ENCODE measurements around the gene UBE2F.
"Not testable (repeated sequence)": the region's sequence is repeated elsewhere in the genome, so short reads cannot be mapped to it uniquely, and the experiment has no call there.

UBE2F gene

DNA sequence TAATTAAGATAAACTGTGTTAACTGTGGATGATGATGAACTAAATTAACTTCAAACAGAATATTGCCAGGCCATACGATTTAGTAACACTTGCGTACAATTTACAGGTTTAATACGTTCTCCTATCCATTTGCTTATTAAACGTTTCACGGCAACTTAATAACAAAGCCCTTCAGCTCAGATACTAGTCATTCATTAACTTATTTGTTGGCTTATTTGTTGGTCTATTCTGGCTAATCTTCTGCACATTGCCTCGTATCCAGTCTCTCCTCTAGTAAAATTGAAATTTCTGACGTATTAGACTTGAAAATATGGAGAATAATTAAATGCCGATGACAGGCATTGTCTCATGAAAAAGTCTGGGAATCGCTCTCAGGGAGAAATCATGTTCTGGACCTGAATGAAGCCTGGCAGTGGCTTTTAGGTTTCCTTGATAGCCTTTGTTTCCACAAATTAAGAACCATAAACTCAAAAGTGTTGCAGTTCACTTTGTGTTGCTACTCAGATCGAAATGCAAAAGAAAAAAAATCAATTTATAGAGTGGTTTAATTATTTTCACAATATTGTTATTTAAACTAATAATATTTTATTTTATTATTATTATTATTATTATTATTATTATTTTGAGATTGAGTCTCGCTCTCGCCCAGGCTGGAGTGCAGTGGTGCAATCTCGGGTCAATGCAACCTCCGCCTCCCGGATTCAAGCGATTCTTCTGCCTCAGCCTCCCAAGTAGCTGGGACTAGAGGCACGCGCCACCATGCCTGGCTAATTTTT lies 98.4 kb downstream of the UBE2F start:
- Mint-ChIP-seq H3K36me3 (ENCODE audit: insufficient read depth) (peaks cover 7% of the 10 kb centered on the region), H3K27me3 (no peaks in the 10 kb centered on the region), H3K9me3 (peaks cover under 1% of the 10 kb centered on the region), H3K27ac (ENCODE audit: low read depth) (no peak overlapping the region), H3K4me1 (peaks cover 44% of the 10 kb centered on the region), H3K4me3 (no peak overlapping the region)
- ATAC-seq (replicated peaks; ENCODE audit: extremely low read depth, poor library complexity, severe bottlenecking) (no peak), DNase-seq (ENCODE audit: low spot score in 2 of 2) (no peak)

DNA sequence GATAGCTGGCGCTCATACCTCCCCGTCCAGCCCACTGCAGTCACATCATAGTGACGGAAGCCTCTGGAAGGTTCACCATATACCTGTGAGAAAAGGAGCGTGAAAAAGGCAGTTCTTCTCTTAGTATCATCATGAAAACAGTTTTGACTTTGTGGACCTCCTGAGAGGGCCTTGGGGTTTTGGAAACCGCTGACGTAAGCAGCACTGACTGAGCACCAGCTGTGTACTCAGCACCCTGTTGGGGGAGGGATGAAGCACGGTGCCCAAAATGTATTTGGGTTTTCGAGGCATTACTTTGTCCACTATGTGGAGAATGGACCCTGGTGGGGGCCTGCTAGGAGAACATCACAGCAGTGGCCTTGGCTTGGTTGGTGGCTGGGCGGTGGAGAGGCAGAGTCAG lies 99.4 kb downstream of the UBE2F start:
- no peaks in the 10 kb centered on the region for H3K9me3 Mint-ChIP-seq
- no peak overlapping the region for H3K27ac Mint-ChIP-seq (ENCODE audit: low read depth)
- peaks cover 37% of the 10 kb centered on the region for H3K4me1 Mint-ChIP-seq
- peaks cover 7% of the 10 kb centered on the region for H3K36me3 Mint-ChIP-seq (ENCODE audit: insufficient read depth)
- ATAC-seq (replicated peaks; ENCODE audit: extremely low read depth, poor library complexity, severe bottlenecking) (no peak), DNase-seq (ENCODE audit: low spot score in 2 of 2) (no peak)
- H3K27me3 Mint-ChIP-seq = no peaks in the 10 kb centered on the region
- no peak overlapping the region for H3K4me3 Mint-ChIP-seq

DNA sequence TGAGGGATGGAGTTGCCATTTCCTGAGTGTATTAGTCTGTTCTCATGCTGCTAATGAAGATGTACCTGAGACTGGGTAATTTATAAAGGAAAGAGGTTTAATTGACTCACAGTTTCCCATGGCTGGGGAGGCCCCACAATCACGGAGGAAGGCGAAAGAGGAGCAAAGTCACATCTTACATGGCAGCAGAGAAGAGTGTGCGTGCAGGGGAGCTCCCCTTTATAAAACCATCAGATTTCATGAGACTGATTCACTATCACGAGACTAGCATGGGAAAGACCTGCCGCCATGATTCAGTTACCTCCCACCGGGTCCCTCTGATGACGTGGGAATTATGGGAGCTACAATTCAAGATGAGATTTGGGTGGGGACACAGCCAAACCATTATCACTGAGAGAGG lies 99.9 kb downstream of the UBE2F start:
- not testable (repeated sequence) for H3K27ac Mint-ChIP-seq (ENCODE audit: low read depth); H3K4me3 Mint-ChIP-seq; H3K9me3 Mint-ChIP-seq; DNase-seq (ENCODE audit: low spot score in 2 of 2); ATAC-seq (replicated peaks; ENCODE audit: extremely low read depth, poor library complexity, severe bottlenecking); H3K27me3 Mint-ChIP-seq; H3K36me3 Mint-ChIP-seq (ENCODE audit: insufficient read depth)
- peaks cover 35% of the 10 kb centered on the region for H3K4me1 Mint-ChIP-seq

DNA sequence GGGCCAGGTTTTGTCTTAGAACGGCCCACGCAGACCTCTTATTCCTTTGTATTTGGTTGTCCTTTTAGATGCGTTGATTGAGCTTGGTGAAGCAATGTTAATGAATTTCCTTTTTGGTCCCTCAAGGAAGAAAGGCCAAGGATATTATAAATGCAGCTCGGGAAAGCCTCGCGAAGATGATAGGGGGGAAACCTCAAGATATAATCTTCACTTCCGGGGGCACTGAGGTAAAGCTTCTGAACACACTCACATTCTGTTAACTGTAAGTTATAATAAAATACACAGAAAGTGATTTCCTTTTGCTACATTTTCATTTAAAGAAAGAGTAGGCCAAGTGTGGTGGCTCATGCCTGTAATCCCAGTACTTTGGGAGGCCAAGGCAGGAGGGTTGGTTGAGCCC lies 101.1 kb downstream of the UBE2F start:
- H3K4me1 Mint-ChIP-seq = peaks cover 33% of the 10 kb centered on the region
- H3K27me3 Mint-ChIP-seq = no peaks in the 10 kb centered on the region
- DNase-seq (ENCODE audit: low spot score in 2 of 2) = no peak
- H3K27ac Mint-ChIP-seq (ENCODE audit: low read depth) = peak overlapping the region; percentile 85
- peaks cover 8% of the 10 kb centered on the region for H3K36me3 Mint-ChIP-seq (ENCODE audit: insufficient read depth)
- no peak for ATAC-seq (replicated peaks; ENCODE audit: extremely low read depth, poor library complexity, severe bottlenecking)
- no peaks in the 10 kb centered on the region for H3K9me3 Mint-ChIP-seq
- peak overlapping the region; percentile 31 for H3K4me3 Mint-ChIP-seq

DNA sequence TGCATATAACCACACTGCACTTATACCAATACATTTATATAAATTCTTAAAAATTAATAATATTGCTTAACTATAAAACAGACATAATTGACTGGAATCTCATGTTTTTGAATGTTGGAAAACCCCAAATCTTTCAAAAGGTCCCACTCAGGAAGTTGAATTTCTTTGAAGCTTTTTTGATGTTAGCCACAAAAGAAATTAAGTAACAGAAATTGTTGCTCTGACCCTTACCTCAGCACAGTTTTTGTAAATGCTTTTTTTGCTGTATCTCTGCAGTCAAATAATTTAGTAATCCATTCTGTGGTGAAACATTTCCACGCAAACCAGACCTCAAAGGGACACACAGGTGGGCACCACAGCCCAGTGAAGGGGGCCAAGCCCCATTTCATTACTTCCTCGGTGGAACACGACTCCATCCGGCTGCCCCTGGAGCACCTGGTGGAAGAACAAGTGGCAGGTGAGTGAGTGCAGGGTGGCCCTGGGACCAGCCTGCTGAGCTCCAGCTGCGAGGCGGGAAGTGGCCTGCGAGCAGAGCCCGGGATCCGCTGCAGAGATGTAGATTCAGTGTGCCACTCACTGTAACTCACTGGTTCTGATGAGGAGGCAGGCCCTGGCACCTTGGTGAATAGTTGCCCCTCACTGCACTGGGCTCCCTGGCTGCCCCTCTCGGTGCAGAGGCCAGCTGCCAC lies 102.4 kb downstream of the UBE2F start:
- ATAC-seq (replicated peaks; ENCODE audit: extremely low read depth, poor library complexity, severe bottlenecking) (no peak), DNase-seq (ENCODE audit: low spot score in 2 of 2) (no peak)
- H3K4me3 Mint-ChIP-seq = peak overlapping the region; percentile 52
- H3K36me3 Mint-ChIP-seq (ENCODE audit: insufficient read depth) = peaks cover 8% of the 10 kb centered on the region
- H3K9me3 Mint-ChIP-seq = no peaks in the 10 kb centered on the region
- peaks cover 28% of the 10 kb centered on the region for H3K4me1 Mint-ChIP-seq
- H3K27me3 Mint-ChIP-seq = no peaks in the 10 kb centered on the region
- peak overlapping the region; percentile 46 for H3K27ac Mint-ChIP-seq (ENCODE audit: low read depth)

DNA sequence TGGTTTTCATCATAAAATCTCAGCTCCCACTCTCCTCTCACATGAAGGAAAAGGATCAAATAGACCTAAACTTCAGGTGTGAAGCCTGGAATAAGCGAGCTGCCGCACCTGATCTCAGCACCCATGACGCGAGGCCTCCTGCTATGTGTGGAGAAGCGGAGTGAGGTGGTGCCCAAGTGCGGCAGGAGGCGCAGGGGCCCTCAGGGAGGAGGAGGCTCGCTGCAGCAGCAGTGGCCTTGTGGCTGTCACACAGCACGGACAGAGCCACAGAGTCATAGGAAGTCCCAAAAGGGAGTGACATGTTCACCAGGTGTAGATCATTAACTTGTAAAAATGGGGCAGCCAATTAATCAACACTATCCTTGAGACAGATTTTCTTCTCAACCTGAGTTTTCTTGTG lies 103.1 kb downstream of the UBE2F start:
- Mint-ChIP-seq H3K27ac (ENCODE audit: low read depth) (peak overlapping the region; percentile 46), H3K9me3 (no peaks in the 10 kb centered on the region)

DNA sequence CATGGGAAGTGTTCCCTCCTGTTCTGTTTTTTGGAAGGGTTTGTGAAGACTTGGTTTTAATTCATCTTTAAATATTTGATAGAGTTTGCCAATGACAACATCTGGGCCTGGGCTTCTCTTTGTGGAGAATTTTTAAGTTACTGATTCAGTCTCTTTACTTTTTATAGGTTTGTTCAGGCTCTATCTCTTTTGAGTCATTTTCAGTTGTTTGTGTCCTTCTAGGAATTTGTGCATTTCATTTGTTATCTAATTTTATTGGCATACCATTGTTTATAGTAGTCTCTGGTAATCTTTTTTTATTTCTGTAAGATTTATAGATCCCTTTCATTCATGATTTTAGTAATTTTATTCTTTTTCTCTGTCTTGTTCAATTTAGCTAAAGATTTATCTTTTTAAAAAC lies 108.6 kb downstream of the UBE2F start:
- Mint-ChIP-seq H3K4me3 (no peak overlapping the region), H3K36me3 (ENCODE audit: insufficient read depth) (peaks cover 2% of the 10 kb centered on the region), H3K27ac (ENCODE audit: low read depth) (no peak overlapping the region), H3K9me3 (no peaks in the 10 kb centered on the region), H3K27me3 (no peaks in the 10 kb centered on the region), H3K4me1 (peaks cover 13% of the 10 kb centered on the region)
- DNase-seq (ENCODE audit: low spot score in 2 of 2) (no peak), ATAC-seq (replicated peaks; ENCODE audit: extremely low read depth, poor library complexity, severe bottlenecking) (no peak)

More for the DNA sequence above, 103.1 kb downstream of the UBE2F start:
- Mint-ChIP-seq H3K27me3 (no peaks in the 10 kb centered on the region), H3K4me3 (no peak overlapping the region), H3K4me1 (peaks cover 28% of the 10 kb centered on the region), H3K36me3 (ENCODE audit: insufficient read depth) (peaks cover 8% of the 10 kb centered on the region)
- no peak for ATAC-seq (replicated peaks; ENCODE audit: extremely low read depth, poor library complexity, severe bottlenecking)
- DNase-seq (ENCODE audit: low spot score in 2 of 2) = no peak

DNA sequence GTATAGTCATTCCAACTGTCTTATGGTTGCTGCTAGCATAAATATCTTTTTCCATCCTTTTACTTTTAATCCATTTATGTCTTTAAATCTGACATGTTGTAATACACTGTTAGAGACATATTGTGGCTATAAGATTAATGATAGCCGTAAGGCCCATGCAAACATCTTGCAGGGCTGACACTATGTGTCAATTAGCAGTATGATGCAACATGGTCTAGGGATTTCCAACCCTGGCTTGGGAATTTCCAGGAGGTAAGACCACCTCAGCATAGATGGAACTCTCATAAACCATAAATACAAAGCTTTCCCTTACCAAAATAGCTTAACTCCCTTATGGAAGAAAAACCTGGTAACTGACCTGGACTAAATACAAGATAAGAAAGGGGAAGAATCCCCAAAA lies 110.5 kb downstream of the UBE2F start:
- Mint-ChIP-seq H3K36me3 (ENCODE audit: insufficient read depth) (peaks cover 5% of the 10 kb centered on the region), H3K4me3 (no peak overlapping the region), H3K4me1 (peaks cover 5% of the 10 kb centered on the region), H3K27ac (ENCODE audit: low read depth) (no peak overlapping the region), H3K9me3 (no peaks in the 10 kb centered on the region), H3K27me3 (no peaks in the 10 kb centered on the region)
- DNase-seq (ENCODE audit: low spot score in 2 of 2) = no peak
- ATAC-seq (replicated peaks; ENCODE audit: extremely low read depth, poor library complexity, severe bottlenecking) = no peak

DNA sequence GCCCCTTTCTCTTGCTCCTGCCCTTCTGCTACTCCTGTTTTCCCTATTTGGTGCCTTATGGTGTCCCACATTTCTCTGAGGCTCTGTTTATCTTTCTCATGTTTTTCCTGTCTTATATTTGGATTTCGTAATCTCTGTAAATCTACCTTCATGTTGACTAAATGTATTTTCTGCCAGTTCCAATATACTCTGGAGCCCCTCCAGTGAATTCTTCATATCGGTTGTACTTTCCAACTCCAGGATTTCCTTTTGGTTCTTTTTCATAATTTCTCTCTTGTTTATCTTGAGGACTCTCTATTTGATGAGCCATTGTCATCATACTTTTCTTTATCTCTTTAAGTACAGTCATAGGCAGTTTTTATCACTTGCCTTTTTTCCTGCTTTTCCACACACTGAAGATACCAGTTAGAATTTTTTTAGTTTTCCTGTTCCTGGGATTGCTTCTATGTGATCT lies 113.1 kb downstream of the UBE2F start:
- Mint-ChIP-seq H3K27me3 (no peaks in the 10 kb centered on the region), H3K4me1 (peaks cover 5% of the 10 kb centered on the region), H3K36me3 (ENCODE audit: insufficient read depth) (peaks cover 4% of the 10 kb centered on the region), H3K4me3 (no peak overlapping the region), H3K9me3 (no peaks in the 10 kb centered on the region), H3K27ac (ENCODE audit: low read depth) (no peak overlapping the region)
- DNase-seq (ENCODE audit: low spot score in 2 of 2) (no peak), ATAC-seq (replicated peaks; ENCODE audit: extremely low read depth, poor library complexity, severe bottlenecking) (no peak)

DNA sequence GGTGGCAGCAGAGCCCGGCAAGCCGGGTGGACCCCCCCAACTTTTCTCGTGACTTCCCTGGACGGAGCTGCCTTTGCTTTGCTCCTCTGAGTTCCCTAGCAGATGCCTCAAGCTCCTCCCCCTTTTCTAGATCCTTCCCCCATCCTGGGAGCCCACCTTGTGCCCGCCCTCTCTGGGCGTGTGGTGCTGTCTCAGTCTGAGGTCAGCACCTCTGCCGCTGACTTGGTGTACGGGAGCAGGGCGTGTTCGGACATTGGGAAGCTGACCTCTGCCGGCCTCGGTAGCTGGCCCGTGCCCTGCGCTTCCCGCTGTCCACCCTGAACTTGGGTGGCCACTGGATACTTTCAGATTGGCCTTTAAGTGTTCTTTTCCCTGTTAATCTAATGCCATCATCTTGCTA lies 113.7 kb downstream of the UBE2F start:
- ATAC-seq (replicated peaks; ENCODE audit: extremely low read depth, poor library complexity, severe bottlenecking) (no peak), DNase-seq (ENCODE audit: low spot score in 2 of 2) (no peak)
- Mint-ChIP-seq H3K4me3 (no peak overlapping the region), H3K27ac (ENCODE audit: low read depth) (no peak overlapping the region), H3K27me3 (no peaks in the 10 kb centered on the region), H3K36me3 (ENCODE audit: insufficient read depth) (peaks cover 9% of the 10 kb centered on the region), H3K9me3 (no peaks in the 10 kb centered on the region), H3K4me1 (peaks cover 5% of the 10 kb centered on the region)

DNA sequence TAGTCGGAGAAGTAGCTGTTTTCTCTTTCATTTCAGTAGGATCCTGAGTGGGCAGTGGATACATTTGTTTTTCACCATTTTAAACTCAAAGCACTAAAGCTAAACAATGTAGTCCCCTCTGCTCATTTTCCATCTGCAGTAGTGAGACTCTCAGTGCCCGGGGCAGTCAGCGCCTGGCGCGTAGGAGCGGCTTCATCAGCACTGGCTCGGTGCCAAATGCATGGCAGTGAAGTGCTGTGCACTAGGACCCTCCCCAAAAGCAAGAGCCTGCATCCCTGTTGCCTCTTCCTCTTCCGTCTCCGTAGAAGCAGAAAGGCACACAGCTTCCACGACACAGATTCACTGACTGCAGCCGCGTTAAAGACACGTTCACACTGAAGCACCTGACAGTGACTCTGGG lies 114.3 kb downstream of the UBE2F start:
- Mint-ChIP-seq H3K4me1 (peaks cover 5% of the 10 kb centered on the region), H3K36me3 (ENCODE audit: insufficient read depth) (peaks cover 10% of the 10 kb centered on the region), H3K27ac (ENCODE audit: low read depth) (no peak overlapping the region), H3K9me3 (no peaks in the 10 kb centered on the region), H3K27me3 (no peaks in the 10 kb centered on the region), H3K4me3 (no peak overlapping the region)
- ATAC-seq (replicated peaks; ENCODE audit: extremely low read depth, poor library complexity, severe bottlenecking) (no peak), DNase-seq (ENCODE audit: low spot score in 2 of 2) (no peak)

DNA sequence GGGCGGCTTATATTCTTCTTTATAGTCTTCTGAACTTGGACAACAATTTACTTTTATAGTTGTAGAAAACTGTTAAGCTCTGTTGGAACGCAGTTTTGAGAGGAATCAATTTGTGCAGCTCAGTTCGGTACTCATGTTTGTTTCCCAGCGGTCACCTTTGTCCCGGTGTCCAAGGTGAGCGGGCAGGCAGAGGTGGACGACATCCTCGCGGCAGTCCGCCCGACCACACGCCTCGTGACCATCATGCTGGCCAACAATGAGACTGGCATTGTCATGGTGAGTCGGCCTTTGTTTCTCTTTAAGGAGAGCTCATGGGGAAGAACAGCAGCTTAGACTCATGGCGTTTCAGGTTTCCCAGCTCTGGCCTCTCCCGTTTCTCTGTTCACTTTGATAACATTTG lies 114.7 kb downstream of the UBE2F start:
- Mint-ChIP-seq H3K4me1 (peaks cover 5% of the 10 kb centered on the region), H3K27ac (ENCODE audit: low read depth) (no peak overlapping the region), H3K27me3 (no peaks in the 10 kb centered on the region), H3K36me3 (ENCODE audit: insufficient read depth) (peaks cover 10% of the 10 kb centered on the region), H3K9me3 (no peaks in the 10 kb centered on the region), H3K4me3 (no peak overlapping the region)
- DNase-seq (ENCODE audit: low spot score in 2 of 2) = no peak
- no peak for ATAC-seq (replicated peaks; ENCODE audit: extremely low read depth, poor library complexity, severe bottlenecking)

DNA sequence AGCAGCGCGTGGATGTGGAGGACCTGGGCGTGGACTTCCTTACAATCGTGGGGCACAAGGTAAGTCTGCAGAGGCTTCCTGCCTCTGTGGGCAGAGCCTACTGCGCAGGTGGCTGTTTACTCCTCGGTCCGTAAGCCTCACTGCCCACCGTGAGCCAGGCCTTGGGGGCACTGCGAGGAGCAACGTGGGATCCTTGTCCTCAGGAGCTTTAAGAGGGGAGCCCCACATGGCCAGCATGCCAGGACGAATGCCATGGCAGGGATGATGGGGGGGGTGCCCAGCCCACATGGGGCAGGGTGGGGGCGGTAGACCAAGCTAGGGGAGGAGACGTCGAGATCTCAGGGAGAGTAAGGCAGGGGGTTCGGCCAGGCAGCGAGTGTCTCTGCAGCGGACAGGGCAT lies 115.3 kb downstream of the UBE2F start:
- Mint-ChIP-seq H3K4me3 (no peak overlapping the region), H3K27me3 (no peaks in the 10 kb centered on the region), H3K36me3 (ENCODE audit: insufficient read depth) (peaks cover 10% of the 10 kb centered on the region), H3K27ac (ENCODE audit: low read depth) (no peak overlapping the region), H3K4me1 (peaks cover 8% of the 10 kb centered on the region), H3K9me3 (no peaks in the 10 kb centered on the region)
- ATAC-seq (replicated peaks; ENCODE audit: extremely low read depth, poor library complexity, severe bottlenecking) = no peak
- DNase-seq (ENCODE audit: low spot score in 2 of 2) = no peak
